Activated CD8-positive, alpha-beta memory T cell treated with anti-CD3 and anti-CD28 coated beads, Interleukin-2, amount 50 U/mL, for 1 hour (primary cell): Measurements from ENCODE around the gene SMCO3.

Experiments used
- DNase-seq: peaks from one replicate; pipeline ENCODE4 v3.0.0-alpha.2; 2020; ENCODE audit errors: extremely low read depth

The SMCO3 gene

DNA sequence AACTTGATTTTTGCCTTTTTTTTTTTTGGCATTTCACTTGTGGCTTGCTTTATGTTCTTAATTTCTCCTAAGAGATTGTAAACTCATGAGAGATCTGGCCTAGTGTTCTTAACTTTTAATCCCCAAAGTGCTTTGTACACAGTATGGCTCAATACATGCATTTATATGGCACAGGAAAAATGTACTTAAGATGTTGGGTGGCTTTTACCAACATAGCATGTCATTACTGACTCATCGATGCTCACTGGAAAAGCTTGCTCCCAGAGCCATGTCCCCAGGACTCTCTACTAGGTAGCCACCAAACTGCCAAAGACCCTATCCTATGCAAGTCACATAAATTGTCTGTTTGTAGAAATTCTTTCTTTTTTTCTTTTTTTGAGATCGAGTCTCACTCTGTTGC, 13.1 kb upstream of the SMCO3 start:
- DNase-seq = no peak

DNA sequence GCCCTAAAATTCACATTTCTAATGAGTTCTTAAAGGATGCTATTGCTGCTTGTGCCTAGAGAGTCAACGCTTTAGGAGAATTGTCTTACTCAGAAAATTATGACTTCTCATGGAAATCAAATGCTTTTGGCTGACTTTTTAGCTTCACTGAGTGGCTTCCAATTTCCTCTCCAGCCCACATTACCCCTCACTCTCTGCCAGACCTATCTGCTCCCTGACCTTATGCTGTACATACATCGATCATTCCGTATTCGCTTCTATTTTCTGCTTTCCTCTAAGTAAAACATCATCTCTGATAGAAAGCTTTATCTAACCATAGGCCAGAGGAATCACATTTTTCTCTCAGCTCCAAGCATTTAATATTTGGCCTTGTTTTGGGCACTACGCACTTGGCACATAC, 12.5 kb upstream of the SMCO3 start:
- DNase-seq = no peak

DNA sequence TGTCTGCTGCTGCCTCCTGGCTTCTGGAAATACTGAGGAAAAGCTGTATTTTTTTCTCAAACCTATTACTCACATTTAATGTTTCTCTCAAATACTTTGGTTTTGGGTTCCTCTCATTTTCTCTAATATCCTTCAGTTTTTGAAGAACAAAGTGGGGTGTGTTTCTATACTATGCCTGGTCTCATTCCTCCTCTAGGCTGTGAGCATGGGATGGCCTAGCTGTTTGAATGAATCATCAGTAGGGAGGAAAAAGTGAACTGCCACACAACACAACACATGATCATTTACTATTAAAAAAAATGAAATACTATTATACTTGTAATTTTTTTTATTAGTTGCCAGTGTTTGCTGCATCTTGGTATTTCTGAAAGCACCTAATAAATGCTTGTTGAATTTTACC, 11.3 kb upstream of the SMCO3 start:
- no peak for DNase-seq

DNA sequence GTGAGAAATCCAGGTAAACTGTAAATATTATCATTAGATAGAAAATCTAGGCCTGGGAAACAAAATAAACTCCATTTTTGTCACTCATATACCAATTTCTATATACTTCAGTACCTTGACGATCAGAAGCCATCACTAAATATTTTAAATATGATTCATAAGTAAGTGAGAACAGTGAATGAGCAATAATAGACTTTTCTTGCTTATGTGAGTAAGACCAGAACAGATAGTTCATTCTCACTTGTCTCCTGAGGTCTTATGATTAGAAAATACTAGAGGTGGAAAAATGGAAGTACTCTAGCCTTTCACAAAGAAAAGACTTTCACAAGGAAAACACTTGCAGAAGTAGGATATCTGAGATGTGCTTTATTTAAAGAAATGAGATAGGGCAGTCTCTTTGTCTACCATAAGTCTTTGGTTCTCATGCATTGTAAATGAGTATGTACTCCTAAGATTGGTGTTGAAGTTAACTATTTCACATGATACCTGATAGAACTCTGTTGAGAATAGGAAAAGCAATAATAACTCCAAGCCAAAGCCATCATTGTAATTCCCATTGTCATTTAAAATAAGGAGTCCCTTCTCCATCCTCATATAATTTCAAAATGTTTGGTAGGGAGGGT, 10.1 kb upstream of the SMCO3 start:
- no peak for DNase-seq

DNA sequence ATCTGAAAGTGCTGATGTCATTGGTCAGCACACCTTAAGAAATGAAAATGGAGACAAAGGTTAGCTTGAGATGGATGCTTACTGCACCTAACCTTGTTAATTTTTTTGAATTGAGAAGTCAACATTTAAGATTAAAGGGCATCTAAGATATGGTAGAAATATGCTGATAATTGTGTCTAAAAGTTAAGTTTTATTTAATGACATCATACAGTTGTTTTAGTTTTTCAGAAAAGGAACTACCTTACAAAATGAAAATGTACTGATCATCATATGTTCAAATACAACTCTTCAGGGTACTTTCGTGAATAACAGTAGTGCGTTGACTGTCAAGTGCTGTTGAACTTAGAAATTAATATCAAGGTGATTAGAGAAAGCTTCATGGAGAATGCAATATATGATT, 2.5 kb downstream of the SMCO3 start:
- DNase-seq = no peak

DNA sequence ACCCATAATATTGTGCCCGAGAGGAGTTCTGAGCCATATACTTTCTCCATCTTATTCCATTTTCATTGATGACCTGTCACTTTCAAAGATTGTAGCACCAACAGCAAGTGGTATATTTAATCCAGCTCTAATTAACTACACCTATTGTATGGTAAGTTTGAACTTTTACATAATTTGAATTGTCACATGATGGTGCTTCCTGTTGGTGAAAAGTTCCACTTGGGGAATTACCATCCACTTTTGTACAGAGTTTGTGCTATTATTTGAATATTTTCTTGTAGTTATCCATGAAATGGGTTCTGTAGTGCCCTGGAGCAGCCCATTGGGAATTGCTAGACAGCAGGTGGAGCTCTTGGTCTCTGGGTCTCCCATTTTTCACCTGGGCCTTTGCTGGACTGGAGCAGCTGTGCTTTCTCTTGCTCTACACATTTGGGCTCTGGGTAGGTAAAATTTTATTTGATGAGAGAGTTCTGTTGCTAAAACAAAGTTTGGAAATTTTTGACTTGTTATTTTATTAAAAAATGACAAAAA, 3.0 kb downstream of the SMCO3 start:
- DNase-seq = no peak

DNA sequence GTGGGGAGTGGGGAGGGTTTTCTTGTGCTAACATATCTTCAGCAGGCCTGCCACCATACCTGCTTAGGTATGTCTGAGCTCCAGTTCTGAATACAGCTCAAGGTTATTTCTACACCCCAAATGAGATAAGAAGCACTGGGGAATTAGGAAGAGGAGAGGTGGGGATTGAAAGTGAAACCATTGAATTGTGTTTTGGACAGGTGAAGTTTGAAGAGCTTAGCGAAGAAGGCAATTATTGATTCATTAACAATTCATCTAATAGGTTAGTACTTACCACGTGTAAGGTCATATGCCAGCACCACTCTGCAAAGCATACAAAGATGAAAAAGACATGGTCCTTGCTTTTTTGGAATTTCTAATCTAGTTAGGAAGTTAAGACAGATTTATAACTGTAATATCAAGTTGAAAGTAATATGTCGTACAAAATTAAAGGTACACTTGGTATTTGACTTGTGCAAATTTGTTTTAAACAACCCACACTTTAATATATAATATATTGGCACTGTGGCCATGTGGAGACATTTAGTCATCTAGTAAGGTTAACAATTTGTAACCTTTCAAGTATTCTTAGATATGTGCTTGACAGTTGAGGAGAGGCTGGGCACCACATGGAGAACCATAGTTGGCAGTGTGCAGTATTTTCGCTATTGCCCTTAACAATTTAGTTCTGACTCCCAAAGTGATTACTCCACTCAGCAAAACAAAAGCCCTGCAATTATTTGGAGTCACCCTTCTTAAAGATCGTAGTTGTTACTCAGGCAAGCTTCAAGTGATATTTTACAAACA, 3.6 kb downstream of the SMCO3 start:
- DNase-seq = no peak

DNA sequence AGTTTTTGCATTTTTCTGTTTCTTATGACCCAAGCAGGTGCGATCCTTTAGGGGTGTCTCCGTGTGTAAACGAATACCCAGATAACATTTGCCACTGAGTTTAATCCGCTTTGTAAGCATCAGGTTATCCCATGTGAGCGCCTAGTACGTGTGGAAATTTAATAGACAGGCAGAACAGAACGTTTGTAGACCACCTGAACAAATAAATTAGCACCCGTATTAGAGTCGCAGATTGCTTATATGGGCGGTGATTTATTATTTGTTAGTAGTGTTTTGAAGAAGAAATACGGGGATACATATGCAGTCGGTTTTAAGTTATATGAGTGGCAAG, 10.2 kb downstream of the SMCO3 start:
- no peak for DNase-seq

DNA sequence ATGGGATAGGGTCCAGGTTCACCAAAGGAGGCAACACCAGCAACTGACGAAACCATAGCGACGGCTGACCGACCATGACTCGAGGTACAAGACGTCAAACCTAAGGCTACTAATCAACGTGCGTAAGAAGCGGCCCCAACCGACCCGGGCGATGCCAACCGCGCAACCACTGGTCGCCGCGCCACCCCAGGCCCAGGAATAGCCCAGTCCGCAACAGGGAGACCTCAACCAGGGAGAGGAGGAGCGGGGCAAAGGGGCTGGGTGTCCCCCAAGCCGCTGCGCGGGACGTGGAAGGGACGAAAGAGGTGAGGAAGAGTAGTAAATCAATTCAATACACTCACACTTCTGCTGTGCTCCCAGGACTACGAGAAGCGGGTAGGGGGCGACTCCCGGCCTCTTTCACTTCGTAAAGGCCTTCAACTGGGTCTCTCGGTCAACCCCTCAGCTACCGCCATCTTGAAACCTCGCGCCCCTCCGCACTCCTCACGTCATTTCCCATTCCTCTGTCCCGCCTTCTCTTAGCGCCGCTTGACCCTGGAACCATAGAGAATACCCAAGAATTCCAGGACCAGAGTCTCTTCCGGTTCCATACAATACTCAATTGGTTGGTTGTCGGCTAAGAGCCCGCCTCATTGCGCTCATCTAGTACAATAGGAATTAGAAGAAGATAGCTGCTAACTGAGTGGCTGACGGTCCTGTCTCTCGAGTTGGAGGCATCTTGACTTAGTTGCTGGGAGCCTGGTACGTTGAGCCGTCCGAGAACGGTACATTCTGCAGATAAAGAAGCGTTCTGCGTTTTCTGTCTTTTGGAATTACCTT, 10.8 kb downstream of the SMCO3 start, which contains the start of the genes C12orf60 and WBP11:
C12orf60 (plus strand) TSS at position 660 of the 819 bp plus-strand sequence. CDS start 19,266 bp downstream, outside the sequence.
WBP11 (minus strand) TSS at position 468 of the 819 bp plus-strand sequence. CDS start 2,095 bp downstream, outside the sequence.
- DNase-seq = peak; percentile 78

DNA sequence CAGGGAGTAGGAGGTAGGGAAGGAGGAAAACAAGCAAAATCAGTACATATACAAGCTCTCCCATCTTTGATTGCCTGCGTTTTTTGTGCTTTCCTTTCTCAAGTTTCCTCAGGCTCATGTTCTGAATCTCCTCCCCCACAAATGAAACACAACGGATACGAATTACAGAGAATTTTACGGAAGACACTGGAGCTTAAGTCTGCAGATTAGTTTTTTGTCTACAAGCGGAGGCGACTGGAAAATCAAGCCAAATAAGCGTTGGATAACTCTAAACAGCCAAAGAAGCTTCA, 11.3 kb downstream of the SMCO3 start:
- DNase-seq = no peak

DNA sequence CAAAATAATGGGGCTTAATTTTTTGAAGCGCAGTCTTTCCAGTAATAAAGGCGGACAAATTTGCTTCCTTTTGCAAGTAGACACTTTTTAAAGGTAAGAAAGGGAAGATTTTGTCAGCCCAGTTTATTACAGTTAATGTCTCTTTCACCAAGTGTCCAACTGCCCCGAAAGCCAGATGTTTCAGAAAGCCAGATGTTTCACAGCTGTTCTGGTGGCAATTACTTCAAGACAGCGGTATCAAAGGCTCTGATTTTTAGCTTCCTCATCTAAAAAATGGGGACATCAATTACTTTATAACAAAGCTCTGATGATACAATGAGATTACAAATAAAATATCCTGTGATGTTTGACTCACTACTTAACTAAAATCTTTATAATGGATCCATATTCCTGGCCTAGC, 11.7 kb downstream of the SMCO3 start:
- DNase-seq = no peak

DNA sequence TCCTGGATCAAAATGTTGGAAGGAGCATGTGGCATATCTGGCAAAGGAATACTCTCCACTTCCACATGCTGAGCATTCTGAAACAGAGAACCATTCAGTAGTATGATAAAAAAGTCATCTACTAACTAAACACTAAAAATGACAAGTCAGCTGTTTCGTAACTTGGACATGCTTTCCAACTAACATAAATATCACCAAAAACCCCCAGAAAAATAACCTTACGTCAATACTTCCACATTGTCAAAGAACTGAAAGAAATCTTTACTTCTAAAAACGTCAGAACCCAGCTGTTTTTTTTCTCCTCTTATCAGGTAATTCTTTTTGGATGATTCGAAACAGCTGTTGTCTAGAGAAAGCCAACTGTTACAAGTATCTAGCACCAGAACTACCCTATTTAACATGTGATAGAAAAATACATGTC, 18.9 kb downstream of the SMCO3 start:
- DNase-seq = no peak

DNA sequence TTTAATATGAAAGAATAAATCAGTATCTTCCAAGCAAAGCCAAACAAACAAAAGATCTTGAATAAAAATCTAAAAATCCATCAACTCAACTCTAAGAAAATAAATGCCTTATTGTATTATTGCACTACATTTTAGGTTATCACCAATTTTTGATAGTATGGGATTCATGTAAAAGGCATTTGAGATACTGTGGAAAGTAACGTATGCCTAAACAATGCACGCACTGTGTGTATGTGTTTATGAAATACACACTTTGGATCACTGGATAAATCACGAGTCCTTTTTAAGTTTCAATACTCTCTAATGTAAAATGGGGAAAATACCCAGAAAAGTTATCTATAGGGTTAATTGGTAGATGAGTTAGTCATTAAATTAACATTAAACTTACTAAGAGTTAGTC, 28.4 kb downstream of the SMCO3 start:
- no peak for DNase-seq

DNA sequence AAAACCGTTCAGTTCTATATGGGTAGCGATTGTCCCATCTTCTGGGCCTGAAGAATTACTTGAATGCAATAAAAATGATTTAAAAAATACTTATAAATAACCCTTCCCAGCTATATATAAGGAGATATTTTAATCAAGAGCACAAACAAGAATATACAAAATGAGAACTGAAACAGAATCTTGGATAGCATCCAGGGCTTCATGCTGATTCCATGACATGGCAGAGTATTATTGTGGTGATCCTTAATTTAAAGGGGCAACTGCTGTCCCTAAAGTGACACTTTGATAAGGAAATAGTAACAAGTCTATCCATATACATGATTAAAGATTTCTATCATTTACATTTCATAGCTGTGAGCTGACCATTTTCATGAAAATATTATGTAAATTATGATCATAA, 29.5 kb downstream of the SMCO3 start:
- DNase-seq = no peak

DNA sequence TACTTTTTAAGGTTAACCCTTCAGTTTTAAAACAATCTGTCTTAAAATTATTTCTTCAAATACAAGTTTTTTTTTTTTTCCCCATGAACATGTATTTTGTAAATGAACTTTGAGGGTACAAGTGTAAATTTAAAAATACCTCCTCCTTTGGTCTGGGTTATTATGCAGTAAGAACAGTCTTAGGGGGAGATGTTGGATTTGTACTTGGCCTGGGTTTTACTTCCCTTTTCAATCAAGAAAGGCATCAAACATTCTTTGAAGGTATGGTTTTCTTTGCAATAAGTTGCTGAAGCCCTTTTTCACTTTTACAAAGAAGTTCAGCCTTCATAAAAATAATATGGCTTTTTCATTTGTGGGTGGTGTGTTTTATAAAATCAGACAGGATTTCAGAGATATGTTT, 31.2 kb downstream of the SMCO3 start:
- no peak for DNase-seq

DNA sequence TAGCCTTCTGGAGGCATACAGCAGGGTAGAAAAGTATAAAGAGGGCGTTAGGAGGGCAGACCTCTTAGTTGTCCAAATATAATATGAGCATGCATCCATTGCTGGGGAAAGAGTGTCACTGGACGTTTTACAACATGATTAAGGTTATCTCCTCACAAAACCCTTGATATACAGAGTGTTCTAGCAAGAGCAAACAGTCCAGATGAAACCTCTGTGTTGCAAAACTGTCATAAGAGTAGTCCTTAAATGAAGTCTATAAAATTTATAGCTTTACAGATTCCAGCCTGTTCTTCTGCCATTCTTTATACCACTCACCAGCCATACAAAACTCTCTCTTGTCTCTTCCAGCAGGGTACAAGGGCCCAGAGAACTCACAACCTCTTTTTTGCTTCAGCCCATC, 32.4 kb downstream of the SMCO3 start:
- no peak for DNase-seq

DNA sequence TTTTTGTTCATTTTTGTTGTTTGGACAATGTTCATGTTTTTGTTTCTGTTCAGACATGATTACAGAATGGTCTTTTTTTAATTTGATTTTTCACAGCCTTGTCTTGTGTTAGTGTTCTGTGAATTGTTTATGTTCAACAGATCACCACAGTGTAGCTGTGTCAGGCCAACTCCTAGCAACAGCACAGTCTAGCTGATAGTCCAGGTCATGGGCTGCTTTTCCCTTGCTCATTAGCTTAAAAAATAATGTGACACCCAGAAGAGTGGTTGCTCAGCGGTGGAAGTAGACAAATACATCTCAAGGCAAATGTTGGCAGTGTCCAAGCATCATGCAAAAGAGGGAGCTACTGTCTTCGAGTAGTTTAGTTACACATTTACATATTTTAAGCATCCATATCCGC, 33.1 kb downstream of the SMCO3 start:
- DNase-seq = no peak

DNA sequence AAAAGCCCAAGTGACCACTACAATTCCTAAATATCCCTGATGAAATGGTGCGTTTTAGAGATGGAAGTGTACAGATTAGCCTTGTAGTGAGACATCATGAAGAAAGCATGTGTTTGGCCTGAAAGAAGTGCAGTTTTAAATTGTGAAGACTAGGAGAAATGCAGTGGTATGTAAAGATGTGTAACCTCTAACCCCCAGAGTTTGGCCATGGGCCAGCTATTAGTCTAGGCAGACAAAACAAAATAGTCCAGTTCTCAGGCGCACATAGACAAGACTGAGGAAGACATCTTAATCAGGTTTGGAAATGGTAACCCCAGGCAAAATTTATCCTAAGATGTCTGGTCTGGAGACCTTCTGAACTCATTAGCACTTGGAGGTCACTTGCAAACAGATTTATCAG, 34.1 kb downstream of the SMCO3 start:
- no peak for DNase-seq

DNA sequence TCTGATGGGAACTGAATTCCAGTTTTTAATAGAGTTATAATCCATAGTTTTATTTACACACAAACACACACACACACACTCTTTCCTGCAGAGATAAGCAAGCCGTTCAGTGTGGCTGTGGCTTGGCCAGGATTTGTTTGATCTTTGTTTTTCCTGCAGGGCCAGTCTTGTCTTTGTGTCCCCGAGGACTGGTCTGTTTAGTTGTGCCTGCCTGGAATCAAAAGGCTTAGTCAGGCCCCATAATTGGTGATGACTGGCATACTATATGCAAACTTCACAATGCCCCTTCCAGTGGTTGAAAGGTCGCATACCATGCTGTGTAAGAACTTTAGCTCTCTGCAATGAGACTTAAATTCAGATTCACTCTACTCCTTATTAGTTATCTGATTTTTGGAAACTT, 36.7 kb downstream of the SMCO3 start:
- no peak for DNase-seq

DNA sequence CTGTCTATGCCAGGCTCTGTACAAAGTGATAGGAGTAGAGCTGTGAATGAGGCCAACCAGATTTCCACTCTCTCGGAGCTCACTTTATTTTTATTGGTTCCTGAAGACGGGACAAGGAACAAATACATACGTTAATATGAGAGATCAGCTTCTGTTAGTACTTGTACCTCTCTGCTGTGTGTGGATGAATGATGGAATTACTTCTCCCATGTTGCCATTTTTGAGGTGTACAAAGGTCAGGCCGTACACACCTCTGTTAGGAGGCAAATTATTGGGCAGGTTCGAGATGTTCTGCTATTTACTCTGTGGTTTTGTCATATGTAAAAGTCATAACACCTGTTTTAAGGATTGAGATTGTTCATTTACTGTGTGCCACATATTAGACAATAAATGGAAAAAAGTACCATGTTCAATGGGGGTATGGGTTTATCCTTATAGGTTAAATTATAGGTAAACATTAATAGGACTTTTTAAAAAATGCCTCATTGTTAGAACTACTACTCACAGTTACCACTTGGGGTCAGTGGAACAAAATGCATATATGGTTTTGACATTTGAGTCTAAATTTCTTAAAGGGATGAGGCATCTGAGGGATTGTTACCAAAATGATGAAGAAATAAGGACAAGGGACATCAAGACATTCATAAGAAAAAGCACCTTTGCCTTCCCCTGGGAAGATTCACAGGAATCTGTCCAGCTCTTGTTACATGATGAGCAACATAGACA, 37.6 kb downstream of the SMCO3 start:
- no peak for DNase-seq

DNA sequence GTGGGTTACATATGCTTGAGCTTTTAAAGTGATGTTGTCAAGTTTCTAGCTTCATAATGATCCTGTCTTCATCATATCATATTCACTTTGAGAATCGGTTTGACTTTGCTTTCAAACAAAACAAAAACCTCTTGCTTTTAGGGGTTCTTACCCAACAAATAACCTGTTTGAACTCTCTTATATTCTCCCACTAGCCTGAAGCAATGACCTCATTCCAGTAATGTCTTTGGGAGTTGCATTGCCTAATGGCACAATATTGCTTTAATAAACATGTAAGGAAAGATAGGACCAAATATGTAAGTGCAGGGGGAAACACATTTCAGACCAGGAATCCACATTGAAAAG, 38.4 kb downstream of the SMCO3 start:
- DNase-seq = no peak
